Activated CD4-positive, alpha-beta T cell treated with anti-CD3 and anti-CD28 coated beads, Interleukin-2, amount 50 U/mL, for 48 hours (primary cell): Measurements from ENCODE around the gene PLOD1.
"Not testable (repeated sequence)": the region's sequence is repeated elsewhere in the genome, so short reads cannot be mapped to it uniquely, and the experiment has no call there.

ENCODE experiments used
- DNase-seq, 2 experiments: peaks; one replicate each; pipeline ENCODE4 v3.0.0-alpha.2; 2020

The PLOD1 gene

DNA sequence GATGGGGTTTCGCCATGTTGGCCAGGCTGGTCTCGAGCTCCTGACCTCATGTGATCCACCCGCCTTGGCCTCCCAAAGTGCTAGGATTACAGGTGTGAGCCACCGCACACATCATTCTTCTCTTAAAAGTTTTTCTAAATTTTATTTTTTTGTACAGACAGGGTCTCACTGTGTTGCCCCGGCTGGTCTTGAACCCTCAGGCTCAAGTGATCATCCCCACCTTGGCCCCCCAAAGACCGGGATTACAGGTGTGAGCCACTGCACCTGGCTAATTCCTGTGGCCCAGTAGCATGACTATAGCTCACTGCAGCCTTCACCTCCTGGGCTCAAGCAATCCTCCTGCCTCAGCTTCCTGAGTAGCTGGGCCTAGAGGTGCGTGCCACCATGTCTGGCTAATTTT lies 5.3 kb downstream of the PLOD1 start:
- DNase-seq = not testable (repeated sequence)

DNA sequence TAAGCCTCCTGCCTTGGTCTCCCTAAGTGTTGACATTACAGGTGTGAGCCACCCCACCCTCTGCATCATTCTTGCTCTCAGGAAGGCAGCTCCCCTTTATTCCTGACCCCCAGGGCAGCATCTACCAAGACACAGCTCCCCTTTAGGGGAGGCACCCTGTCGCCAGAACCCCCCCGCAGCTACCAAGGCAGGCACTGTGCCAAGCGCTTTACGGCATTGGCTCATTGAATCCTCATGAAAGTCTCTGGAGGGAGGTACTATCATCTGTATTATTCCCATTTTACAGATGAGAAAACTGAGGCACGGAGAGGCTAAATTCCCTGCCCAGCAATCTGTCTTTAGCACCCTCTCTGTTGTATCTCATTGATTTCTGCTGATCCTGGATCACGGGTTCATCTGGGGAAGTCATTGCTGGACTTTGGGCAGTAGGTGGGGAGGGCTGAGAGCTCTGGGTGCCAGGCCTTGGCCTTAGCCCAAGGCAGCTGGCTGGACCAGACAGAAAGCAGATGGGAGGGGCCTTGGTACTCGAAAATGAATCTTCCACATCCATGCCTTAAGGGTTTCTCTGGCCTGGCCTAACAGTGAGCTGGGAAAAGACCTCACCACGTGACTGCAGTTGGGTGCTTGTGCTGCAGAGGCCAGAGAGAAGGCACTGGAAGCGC lies 5.9 kb downstream of the PLOD1 start:
- DNase-seq = no peak

DNA sequence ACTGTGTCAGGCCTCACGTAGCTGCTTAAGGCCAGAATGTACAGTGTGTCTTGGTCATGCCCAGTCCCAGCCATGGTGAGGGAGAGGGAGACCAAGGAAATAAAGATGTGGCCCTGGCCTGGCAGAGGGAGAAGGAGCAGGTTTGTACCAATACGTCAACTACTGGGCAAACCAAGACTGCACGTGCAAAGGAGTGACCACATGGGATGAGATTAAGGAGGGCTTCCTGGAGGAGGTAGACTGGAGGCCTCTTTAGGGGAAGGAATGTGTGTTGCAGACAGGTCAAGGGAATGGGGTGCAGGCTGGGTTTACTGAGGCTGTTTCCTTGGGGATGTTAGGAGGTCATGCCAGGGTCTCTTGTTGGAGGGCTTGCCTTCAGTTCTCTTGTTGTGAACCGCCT lies 7.8 kb downstream of the PLOD1 start:
- no peak for DNase-seq

DNA sequence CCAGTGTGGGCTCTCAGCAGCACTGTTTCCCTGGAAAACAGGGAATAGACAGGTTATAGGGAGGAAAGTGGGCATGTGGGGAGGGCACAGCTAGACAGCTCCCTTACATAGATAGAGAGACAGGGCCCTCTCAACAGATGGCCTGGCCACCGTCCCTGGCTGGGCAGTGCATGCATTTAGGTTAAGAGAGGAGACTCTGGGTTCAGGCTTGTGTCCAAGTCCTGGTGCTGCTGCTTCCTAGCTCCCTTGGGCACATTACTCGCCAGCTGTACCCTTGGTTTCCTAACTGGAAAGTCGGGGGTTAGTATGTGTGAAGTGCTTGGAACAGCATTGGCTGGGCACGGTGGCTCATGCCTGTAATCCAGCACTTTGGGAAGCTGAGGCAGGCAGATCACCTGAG lies 9.1 kb downstream of the PLOD1 start:
- DNase-seq = no peak

DNA sequence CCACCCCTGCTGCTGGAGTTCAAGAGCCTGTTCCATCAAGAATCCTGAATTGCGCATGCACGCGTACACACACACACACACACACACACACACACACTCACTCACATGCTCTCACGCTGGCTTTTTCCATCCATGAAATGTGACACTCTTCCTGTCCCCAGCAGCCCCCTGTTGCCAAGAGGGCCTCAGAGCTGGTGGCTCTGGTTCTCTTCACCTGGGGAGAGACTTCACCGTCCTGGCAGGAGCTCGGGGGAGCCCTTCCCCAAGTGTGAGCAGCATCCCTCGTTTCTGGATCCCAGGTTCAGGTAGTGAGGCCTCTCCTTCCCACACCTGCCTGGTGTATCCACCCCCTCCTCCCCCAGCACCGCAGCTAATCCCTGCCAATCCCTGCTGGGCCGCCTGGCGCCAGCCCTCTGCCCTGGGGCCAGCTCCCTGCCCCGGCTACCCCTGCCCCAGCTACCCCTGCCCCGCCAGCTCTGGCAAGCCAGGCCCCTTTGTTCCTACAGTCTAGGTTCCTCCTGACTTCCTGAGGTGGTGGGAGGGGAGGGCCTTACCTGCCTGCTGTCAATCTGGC lies 9.9 kb downstream of the PLOD1 start:
- no peak for DNase-seq

DNA sequence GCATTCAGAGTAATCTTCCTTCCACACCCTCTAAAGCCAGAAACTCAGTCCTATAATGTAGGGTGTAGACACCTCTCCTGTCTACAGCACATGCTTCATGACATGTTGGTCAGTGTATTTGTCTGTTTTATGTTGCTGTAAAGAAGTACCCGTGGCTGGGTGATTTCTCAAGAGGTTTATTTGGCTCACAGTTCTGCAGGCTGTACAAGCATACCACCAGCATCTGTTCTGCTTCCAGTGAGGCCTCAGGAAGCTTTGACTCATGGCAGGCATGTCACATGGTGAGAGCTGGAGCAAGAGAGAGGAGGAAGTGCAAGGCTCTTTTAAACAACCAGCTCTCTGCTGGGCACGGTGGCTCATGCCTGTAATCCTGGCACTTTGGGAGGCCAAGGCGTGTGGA lies 12.1 kb downstream of the PLOD1 start:
- DNase-seq = no peak

DNA sequence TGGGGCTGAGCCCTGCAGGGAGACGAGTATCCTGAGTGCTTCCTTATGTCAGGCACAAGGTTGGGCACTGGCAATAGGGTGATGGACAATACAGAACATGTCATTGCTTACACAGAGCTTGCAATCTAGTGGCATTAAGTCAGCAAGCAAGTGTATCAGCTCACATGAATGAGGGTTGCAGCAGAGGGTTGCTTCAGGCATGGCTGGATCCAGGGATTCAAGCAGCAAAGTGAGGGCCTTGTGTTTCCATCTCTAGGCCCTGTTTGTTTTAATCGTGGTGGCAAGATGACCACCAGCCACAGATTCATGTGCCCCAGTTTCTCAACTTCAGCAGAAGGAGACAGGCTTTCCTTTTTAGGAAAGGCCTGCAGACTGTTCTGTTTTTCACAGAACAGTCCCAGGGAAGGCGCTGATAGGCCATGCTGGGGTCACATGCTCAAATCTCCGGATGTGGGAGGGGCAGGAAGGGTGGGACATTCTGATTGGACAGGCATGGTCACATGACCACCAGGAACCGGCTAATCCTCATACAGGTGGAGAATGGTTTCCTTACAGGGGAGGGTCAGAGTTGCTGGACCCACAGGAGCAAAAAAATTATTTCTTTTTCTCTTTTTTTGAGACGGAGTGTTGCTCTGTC lies 14.4 kb downstream of the PLOD1 start:
- peak; percentile 17 to 39 for DNase-seq

DNA sequence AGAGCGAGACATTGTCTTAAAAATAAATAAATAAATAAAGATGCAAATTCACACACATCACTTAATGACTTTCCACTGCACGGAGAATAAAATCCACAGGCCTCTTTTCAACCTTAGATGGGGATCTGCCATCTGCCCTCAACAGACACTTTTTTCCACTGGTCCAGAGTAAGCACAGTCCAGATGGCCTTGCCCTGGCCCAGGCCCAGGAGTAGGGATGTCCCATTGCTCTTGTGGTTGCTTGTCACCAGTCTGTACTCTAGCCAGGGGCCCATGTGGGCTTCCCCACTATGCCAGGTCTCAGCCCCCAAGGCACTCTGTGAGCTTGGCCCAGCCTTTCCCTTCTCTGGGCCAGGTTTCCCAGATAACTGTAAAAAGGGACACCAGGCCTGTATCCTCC lies 17.4 kb downstream of the PLOD1 start:
- no peak for DNase-seq

DNA sequence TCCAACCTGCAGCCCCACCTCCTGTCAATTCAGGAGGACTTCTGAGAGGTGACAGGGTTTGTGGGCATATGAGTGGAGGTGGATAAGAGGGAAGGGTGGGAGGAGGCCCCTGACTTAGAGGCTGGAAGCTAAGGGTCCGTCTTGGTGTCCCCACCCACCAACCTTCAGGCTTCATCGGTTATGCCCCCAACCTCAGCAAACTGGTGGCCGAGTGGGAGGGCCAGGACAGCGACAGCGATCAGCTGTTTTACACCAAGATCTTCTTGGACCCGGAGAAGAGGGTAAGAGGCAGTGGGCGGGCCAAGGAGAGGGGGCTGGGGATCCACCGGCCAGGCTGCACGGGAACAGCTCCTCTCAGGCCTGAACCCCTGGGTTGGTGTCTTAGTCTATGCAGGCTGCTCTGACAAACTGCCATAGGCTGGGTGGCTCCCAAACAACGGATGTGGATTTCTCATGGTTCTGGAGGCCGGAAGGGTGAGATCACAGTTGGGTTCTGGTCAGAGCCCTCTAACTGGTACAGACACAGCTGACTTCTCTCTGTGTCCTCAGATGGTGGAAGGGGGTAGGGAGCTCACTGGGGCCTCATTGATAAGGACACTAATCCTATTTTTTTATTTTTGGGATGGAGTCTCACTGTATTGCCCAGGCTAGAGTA lies 18.1 kb downstream of the PLOD1 start:
- no peak for DNase-seq

DNA sequence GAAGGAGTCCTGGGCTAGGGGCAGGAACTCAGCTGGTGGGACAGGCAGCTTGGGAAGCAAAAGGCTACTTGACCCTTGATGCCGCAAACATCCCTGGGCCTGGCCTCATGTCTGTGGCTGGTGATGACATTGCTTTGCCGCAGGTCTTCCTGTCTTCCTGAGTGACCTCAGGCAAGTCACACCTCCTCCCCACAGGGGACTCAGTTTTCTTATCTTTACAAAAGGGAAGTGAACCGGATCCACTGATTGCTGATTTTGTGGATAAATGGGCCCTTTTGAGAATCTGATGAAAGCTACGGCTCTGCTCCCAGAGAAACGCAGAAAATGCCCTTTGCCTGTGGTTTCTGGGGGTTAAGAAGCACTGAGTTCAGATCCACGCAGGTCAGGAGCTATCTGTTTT lies 20.7 kb downstream of the PLOD1 start:
- DNase-seq = no peak

DNA sequence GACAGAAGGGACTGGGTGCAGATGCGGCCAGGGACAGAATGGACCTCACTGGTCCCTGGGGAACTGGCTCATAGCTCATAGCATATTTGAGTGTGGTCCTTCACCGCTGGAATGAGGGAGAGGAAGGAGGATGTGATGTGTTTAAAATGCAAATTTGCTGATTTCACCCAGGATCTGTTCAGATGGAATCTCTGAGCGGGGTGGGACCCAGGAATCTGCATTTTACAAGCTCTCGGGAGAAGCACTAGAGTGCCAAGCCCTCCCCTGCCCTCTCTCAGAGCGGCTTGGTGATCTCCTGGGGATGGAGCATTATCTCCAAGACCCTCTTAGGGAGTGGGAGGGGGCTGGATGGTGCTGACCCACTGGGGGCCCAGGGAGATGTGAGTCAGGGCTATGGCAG lies 22.9 kb downstream of the PLOD1 start:
- no peak for DNase-seq

DNA sequence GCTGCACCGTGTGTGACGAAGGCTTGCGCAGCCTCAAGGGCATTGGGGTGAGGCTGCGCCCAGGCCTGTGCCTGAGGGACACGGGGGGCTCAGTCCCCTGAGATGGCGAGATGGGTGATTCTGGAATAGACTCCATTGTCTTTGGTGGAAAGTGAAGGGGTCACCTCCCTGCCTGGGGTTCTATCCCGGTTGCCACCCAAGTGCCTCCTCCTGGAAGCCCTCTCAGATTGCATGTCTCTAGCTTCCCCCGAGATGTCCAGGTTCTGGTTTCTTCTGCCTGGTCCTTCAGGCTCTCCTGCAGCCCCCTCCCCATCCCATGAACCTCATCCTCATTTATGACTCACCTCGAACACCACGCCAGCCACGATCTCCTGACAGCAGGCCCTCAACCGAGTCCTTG lies 23.4 kb downstream of the PLOD1 start:
- no peak for DNase-seq

DNA sequence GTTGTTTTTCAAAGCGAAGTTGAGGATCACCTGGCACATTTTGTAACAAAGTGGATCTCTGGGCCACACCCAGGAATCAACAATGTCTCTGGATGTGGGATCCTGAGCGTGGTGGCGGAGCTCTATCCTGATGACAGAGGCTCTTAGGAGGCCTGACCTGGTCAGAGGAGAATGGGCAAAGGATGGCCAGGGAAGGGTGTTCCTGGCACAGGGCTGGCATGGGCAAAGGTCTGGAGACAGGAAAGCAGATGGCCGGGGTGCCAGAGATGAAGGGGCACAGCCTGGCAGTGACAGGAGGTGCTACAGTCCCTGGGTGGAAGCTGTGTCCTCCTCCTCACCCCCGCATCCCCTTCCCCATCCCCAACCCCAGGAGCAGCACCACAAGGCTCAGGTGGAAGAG lies 25.8 kb downstream of the PLOD1 start:
- no peak for DNase-seq

DNA sequence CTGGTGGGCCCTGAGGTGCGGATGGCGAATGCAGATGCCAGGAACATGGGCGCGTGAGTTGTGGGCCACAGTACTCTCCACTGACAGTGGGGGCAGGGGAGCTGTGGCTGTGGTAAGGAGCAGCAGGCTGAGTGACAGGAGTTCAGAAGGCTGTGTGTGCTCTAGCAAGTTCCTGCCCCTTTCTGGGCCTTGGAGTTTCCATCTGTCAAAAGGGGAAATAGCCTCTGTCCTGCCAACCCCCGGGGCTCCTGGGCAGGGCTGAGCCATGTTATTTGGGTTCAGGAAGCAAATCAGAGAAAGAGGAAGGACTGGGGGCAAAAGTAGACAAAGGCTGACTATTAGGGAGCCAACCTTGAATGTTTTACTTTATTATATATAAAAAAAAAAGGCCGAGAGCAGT lies 26.2 kb downstream of the PLOD1 start:
- no peak for DNase-seq

DNA sequence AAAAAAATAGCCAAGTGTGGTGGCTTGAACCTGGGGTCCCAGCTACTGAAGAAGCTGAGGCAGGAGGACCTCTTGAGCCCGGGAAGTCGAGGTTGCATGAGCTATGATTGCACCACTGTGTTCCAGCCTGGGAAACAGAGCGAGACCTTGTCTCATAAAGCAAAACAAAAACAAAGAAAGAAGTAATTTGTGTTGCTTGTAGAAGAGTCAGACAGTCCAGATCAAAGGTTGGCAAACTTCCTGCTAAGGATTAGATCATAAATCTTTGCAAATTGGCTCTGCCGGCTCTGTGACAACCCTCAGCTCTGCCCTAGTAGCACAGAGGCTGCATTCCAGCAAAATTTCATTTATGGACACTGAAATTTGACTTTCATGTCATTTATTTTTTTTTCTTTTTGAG lies 26.7 kb downstream of the PLOD1 start:
- DNase-seq = no peak

DNA sequence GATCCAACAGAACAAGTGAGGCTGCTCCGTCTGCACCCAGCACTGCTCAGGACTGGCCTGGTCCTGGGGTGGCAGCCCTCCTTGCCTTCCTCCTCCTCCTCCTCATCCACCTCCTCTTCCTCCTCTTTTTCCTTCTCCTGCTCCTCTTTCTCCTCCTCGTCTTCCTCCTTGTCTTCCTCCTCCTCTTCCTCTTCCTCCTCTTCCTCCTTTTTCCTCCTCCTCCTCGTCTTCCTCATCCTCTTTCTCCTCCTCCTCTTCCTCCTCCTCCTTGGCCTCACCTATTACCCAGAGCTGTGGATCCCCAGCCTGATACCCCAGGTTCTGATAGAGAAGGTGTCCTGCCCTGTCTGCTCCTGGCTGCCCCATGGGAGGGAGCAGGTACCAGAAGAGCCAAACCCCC lies 29.1 kb downstream of the PLOD1 start:
- no peak for DNase-seq

DNA sequence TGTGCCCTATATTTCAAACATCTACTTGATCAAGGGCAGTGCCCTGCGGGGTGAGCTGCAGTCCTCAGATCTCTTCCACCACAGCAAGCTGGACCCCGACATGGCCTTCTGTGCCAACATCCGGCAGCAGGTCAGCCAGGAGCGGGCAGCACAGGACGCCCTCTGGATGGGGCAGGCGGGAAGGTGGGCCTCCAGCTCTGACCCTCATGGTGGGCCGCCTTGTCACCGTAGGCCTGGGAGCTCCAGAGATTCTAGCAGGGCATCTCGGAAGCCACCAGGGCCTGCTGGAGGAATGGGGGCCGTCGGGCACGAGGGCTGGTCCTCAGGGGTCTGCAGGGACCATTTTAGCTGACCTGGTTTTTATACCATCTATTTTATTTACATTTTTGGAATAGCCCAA lies 30.1 kb downstream of the PLOD1 start:
- DNase-seq = no peak

DNA sequence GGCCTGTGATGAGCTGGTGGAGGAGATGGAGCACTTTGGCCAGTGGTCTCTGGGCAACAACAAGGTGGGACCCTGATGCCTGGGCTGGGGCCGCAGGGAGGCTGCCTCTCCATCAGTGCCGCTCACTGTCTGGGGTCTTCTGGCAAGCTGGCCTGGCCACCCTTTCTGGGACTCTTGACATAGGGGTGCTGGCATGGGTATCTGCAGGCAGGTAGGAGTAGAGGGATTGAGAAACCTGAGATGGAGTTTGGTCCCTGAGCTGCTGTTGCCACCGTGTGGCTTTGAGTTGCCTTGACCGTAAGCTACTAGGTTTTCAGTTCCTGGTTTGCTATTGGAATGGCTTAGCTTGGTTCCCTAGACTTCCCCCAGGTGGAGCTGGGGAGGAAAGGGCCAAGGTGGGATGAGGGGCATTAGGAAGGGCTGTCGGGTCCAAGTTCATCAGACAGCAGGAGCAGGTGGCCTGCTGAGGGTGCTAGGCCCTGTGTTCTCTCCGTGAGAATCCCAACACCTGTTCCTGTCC lies 32.6 kb downstream of the PLOD1 start:
- DNase-seq = no peak

DNA sequence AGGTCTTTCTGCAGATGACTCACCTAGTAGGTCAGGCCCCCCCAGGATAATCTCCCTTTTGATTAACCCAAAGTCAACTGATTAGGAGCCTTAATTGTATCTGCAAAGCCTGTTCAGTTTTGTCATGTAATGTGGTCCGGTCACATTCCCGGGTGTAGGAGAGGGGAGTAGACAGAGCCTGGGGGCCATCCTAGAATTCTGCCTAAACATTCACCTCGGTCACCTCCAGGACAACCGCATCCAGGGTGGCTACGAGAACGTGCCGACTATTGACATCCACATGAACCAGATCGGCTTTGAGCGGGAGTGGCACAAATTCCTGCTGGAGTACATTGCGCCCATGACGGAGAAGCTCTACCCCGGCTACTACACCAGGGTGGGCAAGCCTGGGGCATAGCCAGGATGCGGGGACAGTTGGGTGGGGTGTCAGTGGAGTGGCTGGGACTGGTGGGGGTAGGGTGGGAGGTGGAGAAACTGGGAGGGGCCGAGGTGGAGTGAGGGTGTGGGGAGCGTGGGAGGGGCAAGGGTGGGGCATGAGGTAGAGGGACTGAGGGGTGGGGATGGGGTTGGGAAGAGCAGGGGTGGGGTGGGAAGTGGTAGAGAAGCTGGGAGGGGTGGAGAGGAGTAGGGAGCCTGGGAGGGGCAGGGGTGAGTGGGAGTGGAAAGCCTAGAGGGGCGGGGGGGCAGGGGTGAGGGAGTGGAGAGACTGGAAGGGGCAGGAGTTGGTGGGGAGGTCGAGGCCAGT lies 36.1 kb downstream of the PLOD1 start:
- no peak for DNase-seq

DNA sequence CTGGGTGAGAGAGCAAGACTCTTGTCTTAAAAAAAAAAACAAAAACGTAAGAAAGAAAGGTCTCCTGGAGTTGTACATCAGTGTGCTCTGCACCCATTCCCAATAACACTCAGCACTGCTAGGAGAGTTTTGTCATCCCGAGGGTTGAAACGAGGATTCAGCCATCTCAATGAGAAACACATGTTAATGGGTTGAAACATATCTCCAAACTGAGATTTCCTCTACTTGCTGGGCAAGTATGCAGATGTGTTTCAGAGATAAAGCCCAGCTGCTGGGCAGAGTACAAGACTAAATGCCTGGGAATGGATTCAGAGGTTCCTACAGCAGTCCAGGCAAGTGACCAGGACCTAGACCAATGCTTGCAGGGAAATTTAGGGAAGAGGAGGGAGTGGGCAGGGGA lies 43.1 kb downstream of the PLOD1 start:
- DNase-seq = no peak

DNA sequence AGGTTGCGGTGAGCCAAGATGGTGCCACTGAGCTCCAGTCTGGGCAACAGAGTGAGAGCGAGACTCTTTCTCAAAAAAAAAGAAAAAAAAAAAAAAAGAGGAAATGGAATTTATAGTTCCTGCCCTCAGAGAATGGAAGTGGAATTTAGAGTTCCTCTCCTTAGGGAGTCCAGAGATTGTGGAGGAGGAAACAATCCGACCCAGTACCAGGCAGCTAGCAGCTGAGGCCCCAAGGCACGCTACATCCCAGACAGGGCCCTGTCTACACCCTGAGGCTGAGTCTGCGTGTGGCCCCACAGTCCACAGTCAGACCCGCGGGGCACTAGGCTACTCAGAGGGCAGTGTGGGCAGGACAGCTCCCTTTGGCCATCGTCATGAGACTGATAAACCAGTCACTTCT lies 43.8 kb downstream of the PLOD1 start:
- DNase-seq = no peak

DNA sequence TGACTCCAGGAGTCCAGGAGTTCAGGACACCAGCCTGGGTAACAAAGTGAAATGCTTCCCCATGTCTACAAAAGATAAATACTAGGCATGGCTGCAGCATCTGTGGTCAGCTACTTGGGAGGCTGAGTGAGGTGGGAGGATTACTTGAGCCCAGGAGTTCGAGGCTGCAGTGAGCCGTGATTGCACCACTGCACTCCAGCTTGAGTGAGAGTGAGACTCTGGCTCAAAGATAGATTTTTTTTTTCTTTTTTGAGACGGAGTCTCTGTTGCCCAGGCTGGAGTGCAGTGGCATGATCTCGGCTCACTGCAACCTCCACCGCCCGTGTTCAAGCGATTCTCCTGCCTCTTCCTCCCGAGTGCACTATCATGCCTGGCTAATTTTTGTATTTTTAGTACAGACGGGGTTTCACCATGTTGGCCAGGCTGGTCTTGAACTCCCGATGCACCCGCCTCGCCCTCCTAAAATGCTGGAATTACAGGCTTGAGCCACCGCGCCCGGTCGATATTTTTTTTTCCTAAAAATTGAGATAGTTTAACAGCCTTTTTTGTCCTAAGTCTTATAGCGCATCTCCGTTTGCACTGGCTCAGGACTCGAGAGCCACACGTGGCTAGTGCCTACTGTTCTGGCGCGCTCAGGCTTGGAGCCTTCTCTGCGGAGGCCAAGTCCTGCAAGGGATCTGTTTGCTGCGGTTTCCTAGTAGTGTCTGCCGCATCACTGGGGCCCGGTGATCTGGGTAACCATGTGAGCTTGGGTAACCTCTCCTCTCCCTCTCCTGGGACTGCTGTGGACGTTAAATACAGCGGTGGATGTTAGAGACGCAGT lies 44.7 kb downstream of the PLOD1 start:
- no peak for DNase-seq
